NCI-H187 treated with DMSO at 0.1 percent for 48 hours (cell line): Measurements from ENCODE around the gene SLC9A4.
"Not testable (repeated sequence)": the region's sequence is repeated elsewhere in the genome, so short reads cannot be mapped to it uniquely, and the experiment has no call there.

Experiments
- DNase-seq: peaks from one replicate; lab custom pipeline; 2025; lab: John Stamatoyannopoulos, UW

SLC9A4 gene

DNA sequence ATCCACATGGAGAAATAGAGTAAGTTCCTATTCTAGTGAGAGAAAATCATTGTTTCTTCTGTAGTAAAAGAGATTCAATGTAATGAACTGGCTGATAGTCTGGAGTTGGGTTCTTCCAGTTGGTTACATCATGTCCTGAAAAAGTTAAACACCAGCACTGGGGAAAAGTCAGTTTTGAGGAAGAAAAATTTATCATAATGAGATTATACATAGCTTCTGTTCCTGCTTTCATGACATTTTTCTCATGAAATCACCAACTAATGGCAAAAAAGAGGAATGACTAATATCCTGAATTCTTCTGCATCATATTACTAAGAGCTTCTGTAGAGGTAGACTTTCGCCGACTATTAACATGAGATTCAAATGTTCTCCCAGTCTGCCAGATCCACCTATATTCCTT, 77.1 kb downstream of the SLC9A4 start:
- no peak for DNase-seq

DNA sequence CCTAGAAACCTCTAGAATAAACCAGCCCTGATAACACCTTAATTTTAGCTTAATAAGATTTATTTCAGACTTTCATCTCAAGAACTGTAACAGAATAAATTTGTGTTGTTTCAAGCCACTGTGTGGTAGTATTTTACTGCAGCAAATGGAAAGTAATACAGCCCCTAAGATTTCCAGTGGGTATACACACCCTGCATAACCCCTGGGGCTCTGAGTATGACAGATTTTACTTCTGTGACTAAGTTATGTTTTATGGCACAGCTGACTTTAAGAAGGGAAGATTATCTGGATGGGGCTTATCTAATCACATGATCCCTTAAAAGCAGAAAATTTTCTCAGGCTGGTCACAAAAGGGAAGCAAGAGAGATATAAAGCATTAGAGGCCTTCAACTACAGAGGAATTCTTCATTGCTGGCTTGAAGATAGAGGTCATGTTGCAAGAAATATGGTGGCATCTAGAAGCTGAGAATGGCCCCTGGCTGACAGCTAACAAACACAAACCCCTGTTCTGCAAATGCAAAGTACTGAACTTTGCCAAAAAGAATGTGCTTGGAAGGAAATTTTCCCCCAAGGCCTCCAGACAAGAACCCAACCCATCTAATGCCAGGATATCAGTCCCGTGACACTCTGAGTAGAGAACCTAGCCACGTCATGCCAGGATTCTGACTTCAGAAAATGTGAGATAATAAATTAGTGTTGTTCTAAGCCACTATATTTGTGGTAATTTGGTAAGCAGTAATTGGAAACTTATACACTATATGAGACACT, 78.5 kb downstream of the SLC9A4 start:
- no peak for DNase-seq

DNA sequence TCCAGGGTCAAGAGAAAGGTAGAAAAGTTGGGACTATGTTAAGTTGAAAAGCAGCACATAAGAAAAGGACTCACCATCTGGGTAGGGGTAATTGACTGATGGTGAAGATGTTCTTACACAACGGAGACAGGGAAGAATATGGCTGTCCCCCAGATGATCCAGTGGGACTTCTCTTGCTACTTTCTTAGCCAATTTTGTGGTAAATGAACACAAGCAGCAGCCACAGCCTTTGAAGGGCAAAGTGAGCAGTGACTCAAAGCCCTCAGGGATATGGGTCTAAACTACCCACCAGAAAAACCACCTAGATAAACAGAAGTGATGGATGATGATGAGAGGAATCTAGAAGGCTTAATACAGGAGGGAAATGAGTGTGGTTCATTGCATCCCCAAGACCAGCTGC, 80.6 kb downstream of the SLC9A4 start:
- DNase-seq: no peak

DNA sequence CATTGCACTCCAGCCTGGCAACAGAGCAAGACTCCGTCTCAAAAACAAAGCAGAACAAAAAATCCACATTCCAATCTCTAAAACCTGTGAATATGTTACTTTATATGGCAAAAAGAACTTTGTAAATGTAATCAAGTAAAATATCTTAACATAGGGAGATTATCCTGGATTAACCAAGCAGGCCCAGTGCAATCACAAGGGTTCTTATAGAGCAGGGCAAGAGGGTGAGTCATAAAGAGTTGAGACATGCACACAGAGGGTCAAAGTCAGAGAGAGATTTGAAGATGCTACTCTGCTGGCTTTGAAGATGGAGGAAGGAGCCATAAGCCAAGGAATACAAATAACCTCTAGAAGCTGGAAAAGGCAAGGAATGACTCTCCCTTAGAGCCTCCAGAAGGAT, 85.4 kb downstream of the SLC9A4 start:
- DNase-seq: no peak

DNA sequence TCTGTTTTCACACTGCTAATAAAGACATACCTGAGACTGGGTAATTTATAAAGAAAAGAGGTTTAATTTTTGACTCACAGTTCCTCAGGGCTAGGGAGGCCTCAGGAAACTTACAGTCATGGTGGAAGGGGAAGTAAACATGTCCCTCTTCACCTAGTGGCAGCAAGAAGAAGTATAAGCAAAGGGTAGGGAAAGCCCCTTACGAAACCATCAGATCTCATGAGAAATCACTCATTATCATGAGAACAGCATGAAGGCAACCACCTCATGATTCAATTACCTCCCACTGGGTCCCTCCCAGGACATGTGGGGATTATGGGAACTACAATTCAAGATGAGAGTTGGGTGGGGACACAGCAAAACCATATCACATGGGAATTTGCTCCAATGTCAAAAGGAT, 89.5 kb downstream of the SLC9A4 start:
- not testable (repeated sequence) for DNase-seq

DNA sequence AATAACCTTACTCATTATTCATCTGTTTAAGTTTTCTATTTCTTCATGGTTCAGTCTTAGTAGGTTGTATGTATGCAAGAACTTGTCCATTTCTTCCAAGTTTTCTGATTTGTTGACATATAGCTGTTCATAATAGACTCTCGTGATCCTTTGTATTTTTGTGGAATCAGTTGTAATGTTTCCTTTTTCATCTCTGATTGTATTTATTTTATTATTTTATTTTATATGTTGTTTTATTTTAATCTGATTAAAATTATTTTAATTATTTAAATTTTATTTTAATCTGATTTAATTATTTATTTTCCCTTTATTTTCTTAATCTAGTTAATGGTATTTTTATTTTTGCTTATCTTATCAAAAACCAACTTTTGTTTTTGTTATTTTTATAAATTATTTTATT, 102.9 kb downstream of the SLC9A4 start:
- no peak for DNase-seq

DNA sequence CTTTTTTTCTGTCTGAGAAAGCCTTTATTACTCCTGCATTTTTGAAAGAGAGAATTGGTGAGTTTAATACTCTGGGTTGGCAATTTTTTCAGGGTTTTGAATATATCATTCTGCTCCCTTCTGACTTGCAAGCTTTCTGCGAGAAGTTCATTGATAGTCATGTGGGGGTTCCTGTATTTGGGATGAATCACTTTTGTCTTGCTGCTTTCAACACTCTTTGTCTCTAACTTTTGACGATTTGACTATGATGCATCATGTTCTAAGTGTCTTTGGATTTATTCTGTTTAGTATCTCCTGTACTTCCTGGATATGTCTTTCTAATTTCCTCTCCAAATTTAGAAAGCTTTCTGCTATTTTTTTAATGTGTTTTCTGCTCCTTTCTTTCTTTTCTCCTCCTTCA, 105.3 kb downstream of the SLC9A4 start:
- no peak for DNase-seq

DNA sequence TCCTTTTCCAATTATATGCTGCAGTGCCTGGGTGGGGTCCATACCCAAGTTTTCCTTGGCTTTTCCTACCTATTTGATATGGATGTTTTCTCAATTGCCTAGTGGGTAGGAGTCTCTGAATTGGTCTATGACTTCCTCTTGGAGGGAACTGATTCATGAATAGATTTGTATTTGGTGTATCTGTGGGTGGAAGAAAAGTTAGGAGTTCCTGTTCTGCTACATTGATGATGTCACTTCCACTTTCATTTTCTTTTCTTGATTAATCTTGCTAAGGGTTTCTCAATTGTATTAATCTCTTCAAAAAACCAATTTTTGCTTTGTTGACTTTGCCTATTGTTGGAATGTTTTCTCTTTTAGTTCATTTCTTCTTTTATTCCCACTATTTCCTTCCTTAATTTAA, 108.9 kb downstream of the SLC9A4 start:
- no peak for DNase-seq

DNA sequence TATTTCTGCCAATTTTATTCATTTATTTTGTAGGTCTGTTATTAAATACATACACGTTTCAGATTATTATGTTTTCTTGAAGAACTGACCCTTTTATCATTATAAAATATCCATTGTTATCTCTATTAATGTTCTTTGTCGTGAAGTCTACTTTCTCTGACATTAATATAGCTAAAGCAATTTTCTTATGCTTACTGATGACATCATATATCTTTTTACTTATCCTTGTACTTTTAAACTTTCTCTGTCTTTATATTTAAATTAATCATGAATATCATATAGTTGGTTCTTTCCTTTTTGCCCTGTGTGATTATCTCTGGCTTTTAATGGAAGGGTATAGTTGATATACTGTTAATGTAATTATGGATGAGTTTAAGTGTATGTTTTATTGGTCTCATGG, 109.8 kb downstream of the SLC9A4 start:
- DNase-seq: no peak
